A549 treated with Mapracorat at 1 μM for 4 hours (cell line): Measurements from ENCODE around the gene TYR. TPM values are rescaled to one million over a fixed set of nuclear protein-coding genes. Genes with fewer than 3 reads are reported as not detected.

ENCODE experiments used
- total RNA-seq: library from RNA; stranded (reverse); fragments of 200-300 nt; extraction: Qiagen RNA extraction; gene quantifications from 5 replicates; pipeline ENCODE4 v1.2.3, GENCODE V29; 2022

The TYR gene
- not detected in 5 replicates for total RNA-seq

GRCh38 chr11:89177691-89178231, at the start of gene TYR:
Gene TYR (plus strand): TSS chr11:89177875. CDS start chr11:89177954, 79 bp downstream.

Other genes starting within 250 kb of the TYR start
- 0.01 TPM in 1 of 5 replicates, not detected in the others for gene GRM5, start 111.9 kb upstream of the TYR start, total RNA-seq